OCI-LY3 (cell line): ENCODE measurements around the gene NEK3.
"Not testable (repeated sequence)": the region's sequence is repeated elsewhere in the genome, so short reads cannot be mapped to it uniquely, and the experiment has no call there.

Experiments used
- H2AFZ ChIP-seq: fragments of 200-600, 300-600 bp; shearing (Covaris generic); 2 replicates; pipeline ENCODE4 v1.6.0; 2014; ENCODE audit warnings: antibody characterized with exemption, low read depth, low read length
- H3K27ac ChIP-seq: fragments of 200-600, 300-600 bp; sonication (generic); 2 replicates; pipeline ENCODE4 v1.5.1; 2014; ENCODE audit warnings: mild to moderate bottlenecking, low read length, moderate library complexity, mixed read lengths
- H3K27me3 ChIP-seq: fragments of 200-600, 300-600 bp; sonication (generic); 2 replicates; pipeline ENCODE4 v1.6.1; 2014; ENCODE audit warnings: low read depth, low read length, mixed read lengths
- H3K36me3 ChIP-seq: fragments of 200-600, 300-600 bp; sonication (generic); replicated peaks from 2 replicates; pipeline ENCODE3; 2014; ENCODE audit warnings: low read depth, low read length, mixed read lengths
- H3K4me1 ChIP-seq: fragments of 300-600, 200-600 bp; sonication (generic); 2 replicates; pipeline ENCODE4 v1.6.1; 2014; ENCODE audit warnings: low read length, mixed read lengths
- H3K4me2 ChIP-seq: fragments of 200-600, 300-600 bp; sonication (generic); 2 replicates; pipeline ENCODE4 v1.6.1; 2014; ENCODE audit warnings: low read length, mixed read lengths
- H3K4me3 ChIP-seq: fragments of 300-600, 200-600 bp; sonication (generic); 2 replicates; pipeline ENCODE4 v1.5.1; 2014; ENCODE audit warnings: antibody characterized with exemption, mild to moderate bottlenecking, low read length, moderate library complexity
- H3K79me2 ChIP-seq: fragments of 300-600, 200-600 bp; shearing (Covaris generic); 2 replicates; pipeline ENCODE4 v1.6.1; 2014; ENCODE audit warnings: mild to moderate bottlenecking, low read length, mixed read lengths
- H3K9ac ChIP-seq: fragments of 300-600, 200-600 bp; shearing (Covaris generic); 2 replicates; pipeline ENCODE4 v1.6.0; 2014; ENCODE audit warnings: mild to moderate bottlenecking, low read length, moderate library complexity
- H3K9me3 ChIP-seq: fragments of 200-600, 300-600 bp; shearing (Covaris generic); 2 replicates; pipeline ENCODE4 v1.6.1; 2014; ENCODE audit warnings: low read length, mixed read lengths; ENCODE audit not compliant: insufficient read depth
- H4K20me1 ChIP-seq: fragments of 200-600, 300-600 bp; sonication (generic); 2 replicates; pipeline ENCODE4 v1.6.1; 2016; ENCODE audit warnings: low read length, mixed read lengths; ENCODE audit not compliant: insufficient read depth
- EZH2phosphoT487 ChIP-seq: fragments of 200-600 bp; shearing (Covaris generic); IDR thresholded peaks from 2 replicates; pipeline ENCODE4 v1.6.1; 2018; ENCODE audit warnings: antibody characterized with exemption, mixed run types, low read depth
- TF ChIP-seq, protein P1 (sequence below): fragments of 200-600, 300-600 bp; sonication (generic); IDR thresholded peaks from 2 replicates; pipeline ENCODE4 v1.5.1; 2014; ENCODE audit warnings: antibody characterized with exemption, low read length, low read depth

Gene NEK3, protein sequence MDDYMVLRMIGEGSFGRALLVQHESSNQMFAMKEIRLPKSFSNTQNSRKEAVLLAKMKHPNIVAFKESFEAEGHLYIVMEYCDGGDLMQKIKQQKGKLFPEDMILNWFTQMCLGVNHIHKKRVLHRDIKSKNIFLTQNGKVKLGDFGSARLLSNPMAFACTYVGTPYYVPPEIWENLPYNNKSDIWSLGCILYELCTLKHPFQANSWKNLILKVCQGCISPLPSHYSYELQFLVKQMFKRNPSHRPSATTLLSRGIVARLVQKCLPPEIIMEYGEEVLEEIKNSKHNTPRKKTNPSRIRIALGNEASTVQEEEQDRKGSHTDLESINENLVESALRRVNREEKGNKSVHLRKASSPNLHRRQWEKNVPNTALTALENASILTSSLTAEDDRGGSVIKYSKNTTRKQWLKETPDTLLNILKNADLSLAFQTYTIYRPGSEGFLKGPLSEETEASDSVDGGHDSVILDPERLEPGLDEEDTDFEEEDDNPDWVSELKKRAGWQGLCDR

DNA sequence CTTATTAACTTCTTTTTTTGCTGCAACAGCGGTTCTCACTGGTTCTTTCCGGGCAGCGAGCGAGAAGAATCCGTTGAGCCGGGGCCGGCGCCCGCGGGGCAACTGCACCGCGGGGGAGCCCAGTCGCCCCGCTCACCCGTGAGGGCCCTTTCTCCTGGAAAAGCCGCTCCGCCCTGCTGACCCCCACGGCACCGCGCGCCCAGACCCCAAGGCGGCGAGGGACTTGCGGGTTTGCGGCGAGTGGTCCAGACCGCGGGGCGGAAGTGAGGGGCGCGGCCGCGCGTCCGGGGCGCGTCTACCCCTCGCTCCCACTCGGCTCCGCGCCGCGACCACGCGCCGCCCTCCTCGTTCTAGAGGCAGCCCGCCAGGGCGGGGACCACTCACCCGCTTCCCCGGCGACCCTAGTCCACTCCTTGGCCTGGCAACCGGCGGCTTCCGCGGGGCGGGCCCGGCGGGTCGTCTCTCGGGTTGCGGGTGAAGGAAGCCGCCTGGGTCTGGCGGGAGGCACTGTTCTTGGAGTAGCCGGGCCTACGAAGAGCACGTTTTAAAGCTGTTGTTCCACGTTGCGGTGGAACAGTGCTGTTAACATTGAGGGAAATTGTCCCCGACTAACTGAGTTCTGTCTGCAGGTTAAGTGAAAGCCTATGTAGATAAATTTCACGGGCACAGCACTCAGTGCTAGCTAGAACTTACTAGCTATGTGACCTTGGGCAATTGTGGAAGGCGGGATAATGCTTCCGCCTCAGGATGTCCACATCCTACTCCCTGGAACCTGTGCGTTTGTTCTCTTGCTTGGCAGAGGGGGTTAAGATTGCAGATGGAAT lies at the start of gene NEK3:
Gene NEK3 (minus strand): TSS at position 439 of the 824 bp plus-strand sequence. CDS start 3,406 bp downstream, outside the sequence.
- peaks cover 12% of the 10 kb centered on the region for H3K4me1 ChIP-seq

DNA sequence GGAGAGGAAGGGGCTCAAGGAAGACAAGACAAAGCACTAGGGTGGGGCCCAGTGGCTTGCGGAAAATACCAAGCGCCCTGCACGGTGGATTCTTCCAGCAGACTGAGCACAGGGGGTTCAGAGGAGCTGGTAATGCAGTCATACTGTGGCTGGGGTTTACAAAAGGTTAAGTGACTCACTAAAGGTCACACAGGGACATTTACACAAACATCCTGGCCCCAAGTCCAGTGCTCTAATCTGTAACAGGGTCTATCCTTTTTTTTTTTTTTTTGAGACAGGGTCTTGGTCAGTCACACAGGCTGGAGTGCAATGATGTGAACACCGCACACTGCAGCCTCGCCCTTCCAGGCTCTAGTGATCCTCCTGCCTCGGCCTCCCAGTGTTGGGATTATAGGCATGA lies 49.0 kb upstream of the NEK3 start:
- not testable (repeated sequence) for H3K4me1 ChIP-seq, H3K9ac ChIP-seq, H2AFZ ChIP-seq, H3K4me2 ChIP-seq, H3K27me3 ChIP-seq, H3K27ac ChIP-seq, H3K36me3 ChIP-seq, H3K79me2 ChIP-seq, H3K4me3 ChIP-seq, H4K20me1 ChIP-seq, H3K9me3 ChIP-seq

More for the DNA sequence above, at the start of gene NEK3:
- TF ChIP-seq, protein P1, sequence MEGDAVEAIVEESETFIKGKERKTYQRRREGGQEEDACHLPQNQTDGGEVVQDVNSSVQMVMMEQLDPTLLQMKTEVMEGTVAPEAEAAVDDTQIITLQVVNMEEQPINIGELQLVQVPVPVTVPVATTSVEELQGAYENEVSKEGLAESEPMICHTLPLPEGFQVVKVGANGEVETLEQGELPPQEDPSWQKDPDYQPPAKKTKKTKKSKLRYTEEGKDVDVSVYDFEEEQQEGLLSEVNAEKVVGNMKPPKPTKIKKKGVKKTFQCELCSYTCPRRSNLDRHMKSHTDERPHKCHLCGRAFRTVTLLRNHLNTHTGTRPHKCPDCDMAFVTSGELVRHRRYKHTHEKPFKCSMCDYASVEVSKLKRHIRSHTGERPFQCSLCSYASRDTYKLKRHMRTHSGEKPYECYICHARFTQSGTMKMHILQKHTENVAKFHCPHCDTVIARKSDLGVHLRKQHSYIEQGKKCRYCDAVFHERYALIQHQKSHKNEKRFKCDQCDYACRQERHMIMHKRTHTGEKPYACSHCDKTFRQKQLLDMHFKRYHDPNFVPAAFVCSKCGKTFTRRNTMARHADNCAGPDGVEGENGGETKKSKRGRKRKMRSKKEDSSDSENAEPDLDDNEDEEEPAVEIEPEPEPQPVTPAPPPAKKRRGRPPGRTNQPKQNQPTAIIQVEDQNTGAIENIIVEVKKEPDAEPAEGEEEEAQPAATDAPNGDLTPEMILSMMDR = no peak
- no peak for TF ChIP-seq EZH2phosphoT487
- Histone ChIP-seq H3K4me3 (peak within 1 kb of the TSS; percentile 91), H3K36me3 (no peaks in the 10 kb centered on the region), H3K79me2 (peaks cover 8% of the 10 kb centered on the region; the same call in 1 of the 2 replicates), H3K4me2 (peak within 1 kb of the TSS; percentile 80), H2AFZ (peak within 1 kb of the TSS; percentile 85), H3K27me3 (no peaks in the 10 kb centered on the region), H3K9me3 (no peaks in the 10 kb centered on the region), H3K9ac (peak within 1 kb of the TSS; percentile 82), H3K27ac (peak within 1 kb of the TSS; percentile 23; the same call in 1 of the 2 replicates), H4K20me1 (no peaks in the 10 kb centered on the region)

DNA sequence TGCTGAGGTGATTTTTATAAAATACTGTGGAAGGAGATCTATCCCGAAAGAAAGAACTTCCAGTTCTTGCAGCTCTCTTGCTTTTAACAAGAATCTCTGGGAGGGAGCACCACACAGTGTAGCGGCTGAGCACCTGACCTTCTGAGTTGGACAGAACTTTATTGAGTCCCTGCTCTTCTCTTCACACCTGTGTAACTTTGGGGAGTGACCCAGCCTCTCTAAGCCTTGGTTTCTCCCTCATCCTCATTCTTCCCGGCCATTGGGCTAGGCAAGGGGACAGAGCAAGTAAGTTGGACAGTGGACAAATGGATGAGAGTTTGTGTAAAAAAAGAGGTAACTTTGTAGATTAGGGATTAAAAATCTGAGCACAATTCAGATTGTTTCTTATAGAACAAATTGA lies 48.5 kb upstream of the NEK3 start:
- not testable (repeated sequence) for H3K4me2 ChIP-seq, H3K27me3 ChIP-seq, H3K79me2 ChIP-seq, H3K9me3 ChIP-seq, H3K4me3 ChIP-seq, H3K4me1 ChIP-seq, H3K36me3 ChIP-seq, H3K27ac ChIP-seq, H4K20me1 ChIP-seq, H3K9ac ChIP-seq, H2AFZ ChIP-seq

DNA sequence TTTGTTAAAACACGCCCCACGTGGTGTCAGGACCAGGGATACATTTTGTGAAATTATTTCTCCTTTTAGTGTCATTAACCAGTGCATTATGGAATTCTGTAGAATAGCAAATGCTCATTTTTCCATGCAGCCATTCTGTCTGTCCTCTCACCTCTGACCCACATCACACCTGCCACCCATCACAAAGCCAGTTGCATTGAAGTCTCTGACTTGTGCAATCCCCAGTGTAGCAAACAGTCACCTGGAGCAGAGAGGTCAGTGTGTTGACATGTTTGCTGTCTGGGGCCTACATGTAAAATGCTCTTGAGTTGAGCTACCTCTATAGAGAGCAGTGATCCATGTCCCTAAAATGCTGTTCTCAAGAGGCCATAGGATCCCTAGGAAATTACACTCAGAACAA lies 47.9 kb upstream of the NEK3 start:
- not testable (repeated sequence) for H3K27me3 ChIP-seq, H4K20me1 ChIP-seq, H3K4me2 ChIP-seq

DNA sequence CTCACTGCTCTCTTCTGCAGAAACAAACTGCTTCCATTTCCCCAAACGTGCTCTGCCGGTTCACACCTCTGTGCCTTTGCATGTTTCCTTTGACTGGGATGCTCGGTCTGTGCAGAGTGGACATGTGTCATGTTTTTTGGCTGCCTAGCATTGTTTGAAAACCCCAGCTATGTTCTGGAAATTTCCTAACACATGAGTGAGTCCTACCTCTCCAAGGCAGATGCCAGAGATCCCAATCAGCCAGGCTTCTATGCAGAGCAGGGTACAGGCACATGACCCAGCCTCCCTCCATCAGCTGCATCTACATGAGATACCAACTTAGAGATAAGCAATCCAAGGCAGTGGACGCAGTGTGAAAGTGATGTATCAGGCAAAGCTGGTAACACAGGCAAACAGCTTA lies 45.1 kb upstream of the NEK3 start:
- H3K27me3 ChIP-seq, H3K9me3 ChIP-seq, H3K4me3 ChIP-seq, H3K79me2 ChIP-seq, H4K20me1 ChIP-seq, H3K4me2 ChIP-seq, H3K4me1 ChIP-seq, H2AFZ ChIP-seq, H3K9ac ChIP-seq, H3K36me3 ChIP-seq, H3K27ac ChIP-seq: not testable (repeated sequence)

More for the DNA sequence above, 47.9 kb upstream of the NEK3 start:
- H3K4me1 ChIP-seq, H3K27ac ChIP-seq, H2AFZ ChIP-seq, H3K79me2 ChIP-seq, H3K36me3 ChIP-seq, H3K9me3 ChIP-seq, H3K4me3 ChIP-seq, H3K9ac ChIP-seq: not testable (repeated sequence)

DNA sequence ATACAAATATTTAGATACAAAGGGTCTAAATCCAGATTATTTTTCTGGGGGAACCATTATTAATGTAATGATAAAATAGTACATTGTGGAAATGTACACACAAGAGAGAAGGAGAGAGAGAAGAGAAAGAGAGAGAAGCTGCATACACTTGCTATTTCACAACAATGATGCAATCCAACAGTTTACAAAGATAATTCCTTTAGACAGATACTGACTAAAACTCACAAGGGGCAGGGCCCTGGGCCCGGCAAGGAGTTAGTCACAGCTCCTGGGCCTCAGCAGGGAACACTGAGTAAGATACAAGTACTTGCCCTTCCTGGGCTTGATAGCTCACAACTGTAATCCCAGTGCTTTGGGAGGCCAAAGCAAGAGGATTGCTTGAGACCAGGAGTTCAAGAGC lies 44.5 kb upstream of the NEK3 start:
- H3K27ac ChIP-seq, H3K27me3 ChIP-seq, H3K36me3 ChIP-seq, H3K79me2 ChIP-seq, H3K4me3 ChIP-seq, H3K4me1 ChIP-seq, H4K20me1 ChIP-seq, H2AFZ ChIP-seq, H3K4me2 ChIP-seq, H3K9ac ChIP-seq, H3K9me3 ChIP-seq: not testable (repeated sequence)

DNA sequence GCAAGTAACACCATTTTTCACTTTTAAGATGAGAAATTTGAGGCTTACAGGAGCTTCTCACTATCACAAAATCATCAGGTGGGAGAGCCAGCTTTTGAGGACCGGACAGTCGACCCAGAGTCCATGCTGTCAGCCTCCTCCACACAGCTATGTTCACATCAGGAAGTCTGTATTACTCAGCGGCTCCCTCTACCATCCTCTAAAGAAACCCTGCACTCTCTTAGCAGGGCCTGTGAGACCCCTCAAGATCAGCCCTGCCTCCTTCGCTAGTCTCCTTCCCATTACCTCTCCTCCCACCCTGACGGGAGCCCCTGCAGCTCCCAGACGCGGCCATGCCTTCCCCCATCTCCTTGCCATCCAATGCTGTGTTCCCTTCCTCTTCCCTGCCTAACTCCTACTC lies 43.1 kb upstream of the NEK3 start:
- H3K9ac ChIP-seq, H3K36me3 ChIP-seq, H3K9me3 ChIP-seq, H3K27me3 ChIP-seq, H3K79me2 ChIP-seq, H3K27ac ChIP-seq, H4K20me1 ChIP-seq, H2AFZ ChIP-seq, H3K4me3 ChIP-seq, H3K4me2 ChIP-seq, H3K4me1 ChIP-seq: not testable (repeated sequence)
